ENCODE data around the gene OR51G1. TPM values are rescaled to one million over a fixed set of nuclear protein-coding genes. Genes with fewer than 3 reads are reported as not detected.
"Not testable (repeated sequence)": the region's sequence is repeated elsewhere in the genome, so short reads cannot be mapped to it uniquely, and the experiment has no call there.

Gene OR51G1
- polyA plus RNA-seq (2012; ENCODE audit: insufficient read depth, insufficient read length, low read depth) = not detected

- Histone ChIP-seq H3K27me3 (no peaks in the 10 kb centered on the region), H3K4me1 (no peaks in the 10 kb centered on the region), H3K4me3 (ENCODE audit: low read depth, low read length) (no peak within 1 kb of the TSS), H3K36me3 (no peaks in the 10 kb centered on the region), H3K9me3 (no peaks in the 10 kb centered on the region)
- no peak for TF ChIP-seq CTCF (IDR thresholded peaks at IDR 0.05; ENCODE audit: low read depth, low read length)
- no peak for DNase-seq
Measured at GRCh38 chr11:4924239-4924638, at the start of gene OR51G1. TSS of gene OR51G1 (minus strand) at chr11:4924339. CDS start at chr11:4924339, 0 bp downstream.

DNA sequence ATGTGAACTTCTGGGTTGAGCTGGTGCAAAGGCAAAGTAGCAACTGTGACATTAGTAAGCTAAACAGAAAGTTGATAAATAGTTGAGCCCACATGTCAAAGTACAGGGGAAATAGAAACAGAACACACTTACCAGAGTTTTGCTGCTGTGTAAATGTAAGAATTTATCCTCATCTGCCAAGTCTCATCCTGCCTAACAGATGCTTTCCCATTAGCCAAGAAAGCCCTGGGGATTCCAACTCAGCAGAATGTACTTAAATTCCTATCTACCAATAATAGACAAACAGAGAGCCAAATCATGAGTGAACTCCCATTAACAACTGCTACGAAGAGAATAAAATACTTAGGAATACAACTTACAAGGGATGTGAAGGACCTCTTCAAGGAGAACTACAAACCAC is 38.7 kb upstream of the OR51G1 start:
- H3K9me3 ChIP-seq = no peaks in the 10 kb centered on the region
- TF ChIP-seq CTCF (IDR thresholded peaks at IDR 0.05; ENCODE audit: low read depth, low read length) = no peak

DNA sequence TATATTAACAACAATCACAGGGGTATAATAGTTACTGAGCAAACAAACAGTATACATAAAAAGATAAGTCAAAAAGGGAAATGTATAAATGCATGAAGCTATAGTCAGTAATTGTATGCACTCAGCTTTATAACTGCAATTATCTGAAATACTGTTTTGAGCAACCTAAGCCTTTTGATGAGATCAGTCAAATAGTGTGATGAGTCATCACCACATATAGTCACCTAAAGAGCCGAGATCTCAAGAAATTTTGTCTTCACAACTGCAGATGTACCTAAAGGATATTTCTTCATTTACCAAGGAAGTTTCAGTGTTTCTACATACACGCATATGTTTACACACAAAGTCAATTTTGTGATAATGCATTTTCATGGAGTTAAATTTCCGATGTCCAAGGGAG is 36.7 kb upstream of the OR51G1 start:
- H3K4me3 ChIP-seq (ENCODE audit: low read depth, low read length) = no peak overlapping the region
- H3K36me3 ChIP-seq = no peaks in the 10 kb centered on the region
- no peak for TF ChIP-seq CTCF (IDR thresholded peaks at IDR 0.05; ENCODE audit: low read depth, low read length)
- H3K4me1 ChIP-seq = no peaks in the 10 kb centered on the region
- DNase-seq = no peak
- H3K9me3 ChIP-seq = no peaks in the 10 kb centered on the region
- H3K27me3 ChIP-seq = no peaks in the 10 kb centered on the region

More for the DNA sequence above, 38.7 kb upstream of the OR51G1 start:
- Histone ChIP-seq H3K36me3 (no peaks in the 10 kb centered on the region), H3K4me3 (ENCODE audit: low read depth, low read length) (no peak overlapping the region), H3K4me1 (no peaks in the 10 kb centered on the region), H3K27me3 (no peaks in the 10 kb centered on the region)
- no peak for DNase-seq

- no peak overlapping the region for H3K4me3 ChIP-seq (ENCODE audit: low read depth, low read length)
- no peaks in the 10 kb centered on the region for H3K36me3 ChIP-seq
- no peak for TF ChIP-seq CTCF (IDR thresholded peaks at IDR 0.05; ENCODE audit: low read depth, low read length)
- DNase-seq = no peak
- no peaks in the 10 kb centered on the region for H3K9me3 ChIP-seq
- H3K27me3 ChIP-seq = no peaks in the 10 kb centered on the region
- H3K4me1 ChIP-seq = no peaks in the 10 kb centered on the region
Measured at GRCh38 chr11:4957396-4957795, 33.3 kb upstream of the OR51G1 start.

- not testable (repeated sequence) for DNase-seq, H3K9me3 ChIP-seq
Measured at GRCh38 chr11:4955613-4956012, 31.5 kb upstream of the OR51G1 start, which contains the start of gene OR51A2. TSS of gene OR51A2 (minus strand) at chr11:4955713. CDS start at chr11:4955713, 0 bp downstream.

DNA sequence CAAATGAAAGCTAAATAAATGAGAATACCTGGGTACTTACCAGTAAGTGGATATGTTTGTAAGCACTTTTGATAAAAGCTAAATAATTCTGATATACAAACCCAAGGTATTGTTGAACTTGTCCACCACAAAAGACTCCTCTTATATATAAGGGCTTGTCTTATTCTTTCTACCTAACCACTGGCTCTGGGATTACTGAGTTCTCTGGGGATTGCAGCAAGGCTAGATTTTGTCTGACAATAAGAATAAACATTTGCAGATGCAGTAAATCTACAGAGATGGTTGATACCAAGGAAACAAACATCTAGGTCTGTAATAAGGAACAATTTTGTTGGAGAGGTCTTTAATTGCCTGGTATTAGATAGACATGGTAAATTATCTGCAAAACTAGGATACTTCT is 23.4 kb upstream of the OR51G1 start, which contains the start of gene OR51A4:
OR51A4 (minus strand) TSS at position 101 of the 400 bp plus-strand sequence. CDS start 505 bp downstream, outside the sequence.
- DNase-seq = no peak
- Histone ChIP-seq H3K36me3 (no peaks in the 10 kb centered on the region), H3K9me3 (no peaks in the 10 kb centered on the region), H3K4me3 (ENCODE audit: low read depth, low read length) (no peak within 1 kb of the TSS), H3K4me1 (no peaks in the 10 kb centered on the region), H3K27me3 (no peaks in the 10 kb centered on the region)
- no peak for TF ChIP-seq CTCF (IDR thresholded peaks at IDR 0.05; ENCODE audit: low read depth, low read length)

More at GRCh38 chr11:4955613-4956012, 31.5 kb upstream of the OR51G1 start, which contains the start of gene OR51A2:
- not testable (repeated sequence) for H3K36me3 ChIP-seq; H3K4me3 ChIP-seq (ENCODE audit: low read depth, low read length); H3K4me1 ChIP-seq; H3K27me3 ChIP-seq
